ENCODE data around the gene SLC25A30. TPM values are rescaled to one million over a fixed set of nuclear protein-coding genes. Genes with fewer than 3 reads are reported as not detected.
"Not testable (repeated sequence)": the region's sequence is repeated elsewhere in the genome, so short reads cannot be mapped to it uniquely, and the experiment has no call there.

Gene SLC25A30
- total and polyA plus RNA-seq, 2 of the 13 experiments (the other 11 are each of a cell fraction or from before 2014, with no cell fraction given) = 19.6 to 22.5 TPM

- CTCF ChIA-PET (ENCODE audit: low intra/inter-chr PET ratio, low total read pairs); FAIRE-seq; H3K9ac ChIP-seq (ENCODE audit: insufficient read depth, low read depth, low read length); H4K20me1 ChIP-seq (ENCODE audit: insufficient read depth, low read length); in situ Hi-C loops (cut with HindIII; ENCODE audit: extremely low pct_ligation_motif_present, low pct_unique_long_range_greater_than_20kb); H3K4me3 ChIP-seq (replicated peaks in 1 of 3; ENCODE audit: insufficient read depth in 1 of 3, low read depth in 2 of 3, low read length in 3 of 3); H3K36me3 ChIP-seq (replicated peaks in 1 of 2; ENCODE audit: control insufficient read depth in 1 of 2, insufficient read depth in 2 of 2, low read length in 2 of 2); H3K79me2 ChIP-seq (ENCODE audit: insufficient read depth, low read length); H2AFZ ChIP-seq (ENCODE audit: low read length); intact Hi-C loops (cut with micrococcal nuclease; ENCODE audit: unreplicated experiment); H3K9me3 ChIP-seq (ENCODE audit: low read length); DNase-seq (ENCODE audit: low spot score); POLR2A ChIA-PET; H3K4me2 ChIP-seq (ENCODE audit: low read depth, low read length); H3K27ac ChIP-seq (ENCODE audit: extremely low read length, insufficient read depth, low read length); ATAC-seq; H3K27me3 ChIP-seq (ENCODE audit: control insufficient read depth in 1 of 2, insufficient read depth in 2 of 2, low read length in 2 of 2); BruUV-seq (replicated peaks); H3K4me1 ChIP-seq (ENCODE audit: insufficient read depth, low read length): not testable (repeated sequence)
- WGBS (ENCODE audit: low lambda C conversion rate) = 94% methylated on average over 7 of the region's 8 CpGs
These were observed 39.4 kb downstream of the SLC25A30 start for GRCh38 chr13:45378786-45379185.

- H3K4me2 ChIP-seq (ENCODE audit: low read depth, low read length); DNase-seq (ENCODE audit: low spot score); H3K9ac ChIP-seq (ENCODE audit: insufficient read depth, low read depth, low read length); H3K9me3 ChIP-seq (ENCODE audit: low read length); H4K20me1 ChIP-seq (ENCODE audit: insufficient read depth, low read length); H3K4me3 ChIP-seq (replicated peaks in 1 of 3; ENCODE audit: insufficient read depth in 1 of 3, low read depth in 2 of 3, low read length in 3 of 3); intact Hi-C loops (cut with micrococcal nuclease; ENCODE audit: unreplicated experiment); H3K4me1 ChIP-seq (ENCODE audit: insufficient read depth, low read length); H2AFZ ChIP-seq (ENCODE audit: low read length); FAIRE-seq; ATAC-seq; POLR2A ChIA-PET; H3K79me2 ChIP-seq (ENCODE audit: insufficient read depth, low read length); H3K27ac ChIP-seq (ENCODE audit: extremely low read length, insufficient read depth, low read length); H3K36me3 ChIP-seq (replicated peaks in 1 of 2; ENCODE audit: control insufficient read depth in 1 of 2, insufficient read depth in 2 of 2, low read length in 2 of 2); in situ Hi-C loops (cut with HindIII; ENCODE audit: extremely low pct_ligation_motif_present, low pct_unique_long_range_greater_than_20kb); CTCF ChIA-PET (ENCODE audit: low intra/inter-chr PET ratio, low total read pairs); BruUV-seq (replicated peaks); H3K27me3 ChIP-seq (ENCODE audit: control insufficient read depth in 1 of 2, insufficient read depth in 2 of 2, low read length in 2 of 2): not testable (repeated sequence)
- 95% methylated on average over 9 of the region's 12 CpGs for WGBS (ENCODE audit: low lambda C conversion rate)
These were observed 40.9 kb downstream of the SLC25A30 start for GRCh38 chr13:45377314-45377713.

GRCh38 chr13:45376651-45377050 lies 41.5 kb downstream of the SLC25A30 start:
- H3K4me3 ChIP-seq (replicated peaks in 1 of 3; ENCODE audit: insufficient read depth in 1 of 3, low read depth in 2 of 3, low read length in 3 of 3); BruUV-seq (replicated peaks); H3K27ac ChIP-seq (ENCODE audit: extremely low read length, insufficient read depth, low read length); H3K9ac ChIP-seq (ENCODE audit: insufficient read depth, low read depth, low read length); H3K4me2 ChIP-seq (ENCODE audit: low read depth, low read length); H3K36me3 ChIP-seq (replicated peaks in 1 of 2; ENCODE audit: control insufficient read depth in 1 of 2, insufficient read depth in 2 of 2, low read length in 2 of 2); in situ Hi-C loops (cut with HindIII; ENCODE audit: extremely low pct_ligation_motif_present, low pct_unique_long_range_greater_than_20kb); H3K79me2 ChIP-seq (ENCODE audit: insufficient read depth, low read length); H2AFZ ChIP-seq (ENCODE audit: low read length); CTCF ChIA-PET (ENCODE audit: low intra/inter-chr PET ratio, low total read pairs); intact Hi-C loops (cut with micrococcal nuclease; ENCODE audit: unreplicated experiment); FAIRE-seq; DNase-seq (ENCODE audit: low spot score); H4K20me1 ChIP-seq (ENCODE audit: insufficient read depth, low read length); H3K27me3 ChIP-seq (ENCODE audit: control insufficient read depth in 1 of 2, insufficient read depth in 2 of 2, low read length in 2 of 2); H3K9me3 ChIP-seq (ENCODE audit: low read length); H3K4me1 ChIP-seq (ENCODE audit: insufficient read depth, low read length); POLR2A ChIA-PET; ATAC-seq: not testable (repeated sequence)
- WGBS (ENCODE audit: low lambda C conversion rate) = 98% methylated on average over 8 of the region's 8 CpGs

Data from HepG2 (cell line).